ENCODE measurements around the gene RALGAPA2.
"Not testable (repeated sequence)": the region's sequence is repeated elsewhere in the genome, so short reads cannot be mapped to it uniquely, and the experiment has no call there.

RALGAPA2 gene

GRCh38 chr20:20358801-20359200 lies 353.6 kb downstream of the RALGAPA2 start:
- TF ChIP-seq, protein P1, sequence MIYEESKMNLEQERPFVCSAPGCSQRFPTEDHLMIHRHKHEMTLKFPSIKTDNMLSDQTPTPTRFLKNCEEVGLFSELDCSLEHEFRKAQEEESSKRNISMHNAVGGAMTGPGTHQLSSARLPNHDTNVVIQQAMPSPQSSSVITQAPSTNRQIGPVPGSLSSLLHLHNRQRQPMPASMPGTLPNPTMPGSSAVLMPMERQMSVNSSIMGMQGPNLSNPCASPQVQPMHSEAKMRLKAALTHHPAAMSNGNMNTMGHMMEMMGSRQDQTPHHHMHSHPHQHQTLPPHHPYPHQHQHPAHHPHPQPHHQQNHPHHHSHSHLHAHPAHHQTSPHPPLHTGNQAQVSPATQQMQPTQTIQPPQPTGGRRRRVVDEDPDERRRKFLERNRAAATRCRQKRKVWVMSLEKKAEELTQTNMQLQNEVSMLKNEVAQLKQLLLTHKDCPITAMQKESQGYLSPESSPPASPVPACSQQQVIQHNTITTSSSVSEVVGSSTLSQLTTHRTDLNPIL (CRISPR knock-in tag; IDR thresholded peaks at IDR 0.05; ENCODE audit: low read depth), result no peak
- no peak for TF ChIP-seq POU6F1 (CRISPR knock-in tag; IDR thresholded peaks at IDR 0.05; ENCODE audit: borderline replicate concordance, low read depth)
- no peak for ATAC-seq

DNA sequence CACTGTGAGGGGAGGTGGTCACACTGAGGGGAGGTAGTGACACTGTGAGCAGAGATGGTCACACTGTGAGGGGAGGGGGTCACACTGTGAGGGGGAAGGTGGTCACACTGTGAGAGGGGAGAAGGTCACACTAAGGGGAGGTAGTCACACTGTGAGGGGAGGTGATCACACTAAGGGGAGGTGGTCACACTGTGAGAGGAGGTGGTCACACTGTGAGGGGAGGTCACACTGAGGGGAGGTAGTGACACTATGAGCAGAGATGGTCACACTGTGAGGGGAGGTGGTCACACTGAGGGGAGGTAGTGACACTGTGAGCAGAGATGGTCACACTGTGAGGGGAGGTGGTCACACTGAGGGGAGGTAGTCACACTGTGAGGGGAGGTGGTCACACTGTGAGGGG lies 356.9 kb downstream of the RALGAPA2 start:
- ATAC-seq, result not testable (repeated sequence)

DNA sequence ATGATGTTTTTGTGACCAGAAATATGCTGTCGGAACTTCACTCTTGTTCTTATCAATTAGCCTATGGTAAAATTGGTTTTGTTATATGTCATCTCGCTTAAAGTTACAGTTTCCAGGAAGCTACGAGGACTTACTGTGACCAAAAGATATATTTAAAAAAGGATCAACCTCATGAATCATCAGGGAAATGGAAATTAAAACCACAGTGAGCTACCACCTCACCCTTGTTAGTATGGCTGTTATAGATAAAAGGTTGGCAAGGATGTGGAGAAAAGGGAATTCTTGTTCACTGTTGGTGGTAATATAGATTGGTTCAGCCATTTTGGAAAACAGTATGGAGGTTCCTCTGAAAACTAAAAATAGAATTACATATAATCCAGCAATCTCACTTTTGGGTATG lies 358.9 kb downstream of the RALGAPA2 start:
- TF ChIP-seq ZNF8 (CRISPR knock-in tag; IDR thresholded peaks at IDR 0.05) (no peak), ZNF70 (CRISPR knock-in tag; IDR thresholded peaks at IDR 0.05) (no peak), BACH2 (CRISPR knock-in tag; IDR thresholded peaks at IDR 0.05; ENCODE audit: borderline replicate concordance) (no peak), ZFP30 (CRISPR knock-in tag; IDR thresholded peaks at IDR 0.05) (no peak), OSR1 (CRISPR knock-in tag; IDR thresholded peaks at IDR 0.05) (no peak), GLIS3 (CRISPR knock-in tag; IDR thresholded peaks at IDR 0.05) (no peak), POU6F1 (CRISPR knock-in tag; IDR thresholded peaks at IDR 0.05; ENCODE audit: borderline replicate concordance, low read depth) (no peak), ESRRG (CRISPR knock-in tag; IDR thresholded peaks at IDR 0.05) (no peak), RARB (CRISPR knock-in tag; IDR thresholded peaks at IDR 0.05) (no peak), PPARA (CRISPR knock-in tag; IDR thresholded peaks at IDR 0.05; ENCODE audit: borderline replicate concordance) (no peak), SNAI2 (CRISPR knock-in tag; IDR thresholded peaks at IDR 0.05) (no peak), CSDC2 (CRISPR knock-in tag; IDR thresholded peaks at IDR 0.05) (no peak), ARNTL (CRISPR knock-in tag; IDR thresholded peaks at IDR 0.05; ENCODE audit: borderline replicate concordance, low read depth) (no peak), TCF4 (CRISPR knock-in tag; IDR thresholded peaks at IDR 0.05; ENCODE audit: borderline replicate concordance) (no peak), ZNF565 (CRISPR knock-in tag; conservative IDR thresholded peaks at IDR 0.05; ENCODE audit: low read depth) (no peak), ZC3H10 (CRISPR knock-in tag; IDR thresholded peaks at IDR 0.05) (no peak), TOX (CRISPR knock-in tag; IDR thresholded peaks at IDR 0.05; ENCODE audit: borderline replicate concordance) (no peak), TSHZ2 (CRISPR knock-in tag; IDR thresholded peaks at IDR 0.05) (no peak), CSRNP3 (CRISPR knock-in tag; IDR thresholded peaks at IDR 0.05) (no peak)
- TF ChIP-seq, protein P2, sequence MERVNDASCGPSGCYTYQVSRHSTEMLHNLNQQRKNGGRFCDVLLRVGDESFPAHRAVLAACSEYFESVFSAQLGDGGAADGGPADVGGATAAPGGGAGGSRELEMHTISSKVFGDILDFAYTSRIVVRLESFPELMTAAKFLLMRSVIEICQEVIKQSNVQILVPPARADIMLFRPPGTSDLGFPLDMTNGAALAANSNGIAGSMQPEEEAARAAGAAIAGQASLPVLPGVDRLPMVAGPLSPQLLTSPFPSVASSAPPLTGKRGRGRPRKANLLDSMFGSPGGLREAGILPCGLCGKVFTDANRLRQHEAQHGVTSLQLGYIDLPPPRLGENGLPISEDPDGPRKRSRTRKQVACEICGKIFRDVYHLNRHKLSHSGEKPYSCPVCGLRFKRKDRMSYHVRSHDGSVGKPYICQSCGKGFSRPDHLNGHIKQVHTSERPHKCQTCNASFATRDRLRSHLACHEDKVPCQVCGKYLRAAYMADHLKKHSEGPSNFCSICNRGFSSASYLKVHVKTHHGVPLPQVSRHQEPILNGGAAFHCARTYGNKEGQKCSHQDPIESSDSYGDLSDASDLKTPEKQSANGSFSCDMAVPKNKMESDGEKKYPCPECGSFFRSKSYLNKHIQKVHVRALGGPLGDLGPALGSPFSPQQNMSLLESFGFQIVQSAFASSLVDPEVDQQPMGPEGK (CRISPR knock-in tag; IDR thresholded peaks at IDR 0.05; ENCODE audit: borderline replicate concordance), result no peak
- ATAC-seq, result no peak
